Measurements from ENCODE around the gene FADS6. TPM values are rescaled to one million over a fixed set of nuclear protein-coding genes. Genes with fewer than 3 reads are reported as not detected.

FADS6 gene
- total and polyA plus RNA-seq, 2 experiments from 2014 or later, result 0.42 to 0.73 TPM

DNA sequence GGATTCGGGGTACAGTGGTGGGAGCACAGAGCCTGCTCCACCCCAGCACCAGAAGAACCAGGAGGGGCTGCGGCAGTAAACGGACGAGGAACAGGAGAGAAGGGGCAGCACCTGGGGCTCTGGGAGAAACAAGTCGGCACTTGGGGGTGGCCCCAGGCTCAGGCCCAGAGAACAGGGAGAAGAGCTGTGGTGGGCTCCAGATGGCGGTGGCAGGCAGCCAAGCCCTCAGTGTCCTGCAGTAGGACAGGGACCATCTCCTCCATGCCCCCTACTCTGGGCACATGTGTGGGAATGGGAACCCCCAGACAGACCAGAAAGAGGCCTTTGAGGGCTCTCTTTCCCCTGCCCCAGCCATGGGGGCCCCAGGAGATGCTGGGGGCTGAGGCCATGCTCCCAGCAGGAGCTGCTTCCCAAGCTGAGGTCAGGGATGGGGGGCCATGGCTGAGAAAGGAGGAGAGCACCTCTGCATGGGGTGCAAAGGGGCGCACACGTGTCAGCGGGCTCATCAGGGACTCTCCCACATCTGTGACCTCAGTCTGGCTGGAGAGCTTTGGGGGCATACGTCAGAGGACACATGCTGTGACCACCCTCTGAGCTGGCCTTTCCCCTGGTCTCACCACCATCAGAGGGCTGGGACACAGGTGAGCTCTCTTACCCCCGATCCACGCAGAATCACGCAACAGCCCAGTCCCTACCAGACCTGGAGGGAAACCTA lies 22.9 kb upstream of the FADS6 start:
- H3K36me3 Mint-ChIP-seq (ENCODE audit: low read depth), result no peaks in the 10 kb centered on the region; the same call in 2 of the 3 replicates
- ATAC-seq (no peak), DNase-seq (ENCODE audit: low spot score) (no peak)
- Histone ChIP-seq H3K4me2 (no peak overlapping the region), H2AFZ (no peak overlapping the region), H3K4me3 (no peak overlapping the region), H3K4me1 (ENCODE audit: insufficient read depth) (no peaks in the 10 kb centered on the region), H3K27me3 (ENCODE audit: insufficient read depth) (peaks cover 8% of the 10 kb centered on the region; the same call in 1 of the 2 replicates), H3K79me2 (replicated peaks; ENCODE audit: insufficient read depth) (no peaks in the 10 kb centered on the region), H3F3A (replicated peaks; ENCODE audit: low read depth) (no peaks in the 10 kb centered on the region), H3K9me2 (ENCODE audit: insufficient read depth) (no peaks in the 10 kb centered on the region), H3K36me3 (ENCODE audit: insufficient read depth) (no peaks in the 10 kb centered on the region; the same call in 1 of the 2 replicates), H4K20me1 (replicated peaks; ENCODE audit: insufficient read depth) (no peaks in the 10 kb centered on the region), H3K27ac (ENCODE audit: low read depth) (no peak overlapping the region)
- no peak overlapping the region for H3K4me3 Mint-ChIP-seq
- H3K27ac Mint-ChIP-seq, result no peak overlapping the region
- no peak for TF ChIP-seq CREB1 (CRISPR knock-in tag; IDR thresholded peaks at IDR 0.05; ENCODE audit: low read depth)
- no peak for TF ChIP-seq EZH2 (IDR thresholded peaks at IDR 0.05; ENCODE audit: low read depth, unreplicated experiment)
- TF ChIP-seq STAT1 (IDR thresholded peaks at IDR 0.05; ENCODE audit: unreplicated experiment), result no peak
- TF ChIP-seq JUNB (IDR thresholded peaks at IDR 0.05; ENCODE audit: unreplicated experiment), result no peak
- TF ChIP-seq, protein P1, sequence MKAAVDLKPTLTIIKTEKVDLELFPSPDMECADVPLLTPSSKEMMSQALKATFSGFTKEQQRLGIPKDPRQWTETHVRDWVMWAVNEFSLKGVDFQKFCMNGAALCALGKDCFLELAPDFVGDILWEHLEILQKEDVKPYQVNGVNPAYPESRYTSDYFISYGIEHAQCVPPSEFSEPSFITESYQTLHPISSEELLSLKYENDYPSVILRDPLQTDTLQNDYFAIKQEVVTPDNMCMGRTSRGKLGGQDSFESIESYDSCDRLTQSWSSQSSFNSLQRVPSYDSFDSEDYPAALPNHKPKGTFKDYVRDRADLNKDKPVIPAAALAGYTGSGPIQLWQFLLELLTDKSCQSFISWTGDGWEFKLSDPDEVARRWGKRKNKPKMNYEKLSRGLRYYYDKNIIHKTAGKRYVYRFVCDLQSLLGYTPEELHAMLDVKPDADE (IDR thresholded peaks at IDR 0.05), result no peak
- TF ChIP-seq ZNF331 (CRISPR knock-in tag; IDR thresholded peaks at IDR 0.05; ENCODE audit: low read depth), result no peak
- TF ChIP-seq, protein P2, sequence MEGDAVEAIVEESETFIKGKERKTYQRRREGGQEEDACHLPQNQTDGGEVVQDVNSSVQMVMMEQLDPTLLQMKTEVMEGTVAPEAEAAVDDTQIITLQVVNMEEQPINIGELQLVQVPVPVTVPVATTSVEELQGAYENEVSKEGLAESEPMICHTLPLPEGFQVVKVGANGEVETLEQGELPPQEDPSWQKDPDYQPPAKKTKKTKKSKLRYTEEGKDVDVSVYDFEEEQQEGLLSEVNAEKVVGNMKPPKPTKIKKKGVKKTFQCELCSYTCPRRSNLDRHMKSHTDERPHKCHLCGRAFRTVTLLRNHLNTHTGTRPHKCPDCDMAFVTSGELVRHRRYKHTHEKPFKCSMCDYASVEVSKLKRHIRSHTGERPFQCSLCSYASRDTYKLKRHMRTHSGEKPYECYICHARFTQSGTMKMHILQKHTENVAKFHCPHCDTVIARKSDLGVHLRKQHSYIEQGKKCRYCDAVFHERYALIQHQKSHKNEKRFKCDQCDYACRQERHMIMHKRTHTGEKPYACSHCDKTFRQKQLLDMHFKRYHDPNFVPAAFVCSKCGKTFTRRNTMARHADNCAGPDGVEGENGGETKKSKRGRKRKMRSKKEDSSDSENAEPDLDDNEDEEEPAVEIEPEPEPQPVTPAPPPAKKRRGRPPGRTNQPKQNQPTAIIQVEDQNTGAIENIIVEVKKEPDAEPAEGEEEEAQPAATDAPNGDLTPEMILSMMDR (conservative IDR thresholded peaks at IDR 0.05; ENCODE audit: low read depth in 2 of 2), result no peak
- TF ChIP-seq, protein P3, sequence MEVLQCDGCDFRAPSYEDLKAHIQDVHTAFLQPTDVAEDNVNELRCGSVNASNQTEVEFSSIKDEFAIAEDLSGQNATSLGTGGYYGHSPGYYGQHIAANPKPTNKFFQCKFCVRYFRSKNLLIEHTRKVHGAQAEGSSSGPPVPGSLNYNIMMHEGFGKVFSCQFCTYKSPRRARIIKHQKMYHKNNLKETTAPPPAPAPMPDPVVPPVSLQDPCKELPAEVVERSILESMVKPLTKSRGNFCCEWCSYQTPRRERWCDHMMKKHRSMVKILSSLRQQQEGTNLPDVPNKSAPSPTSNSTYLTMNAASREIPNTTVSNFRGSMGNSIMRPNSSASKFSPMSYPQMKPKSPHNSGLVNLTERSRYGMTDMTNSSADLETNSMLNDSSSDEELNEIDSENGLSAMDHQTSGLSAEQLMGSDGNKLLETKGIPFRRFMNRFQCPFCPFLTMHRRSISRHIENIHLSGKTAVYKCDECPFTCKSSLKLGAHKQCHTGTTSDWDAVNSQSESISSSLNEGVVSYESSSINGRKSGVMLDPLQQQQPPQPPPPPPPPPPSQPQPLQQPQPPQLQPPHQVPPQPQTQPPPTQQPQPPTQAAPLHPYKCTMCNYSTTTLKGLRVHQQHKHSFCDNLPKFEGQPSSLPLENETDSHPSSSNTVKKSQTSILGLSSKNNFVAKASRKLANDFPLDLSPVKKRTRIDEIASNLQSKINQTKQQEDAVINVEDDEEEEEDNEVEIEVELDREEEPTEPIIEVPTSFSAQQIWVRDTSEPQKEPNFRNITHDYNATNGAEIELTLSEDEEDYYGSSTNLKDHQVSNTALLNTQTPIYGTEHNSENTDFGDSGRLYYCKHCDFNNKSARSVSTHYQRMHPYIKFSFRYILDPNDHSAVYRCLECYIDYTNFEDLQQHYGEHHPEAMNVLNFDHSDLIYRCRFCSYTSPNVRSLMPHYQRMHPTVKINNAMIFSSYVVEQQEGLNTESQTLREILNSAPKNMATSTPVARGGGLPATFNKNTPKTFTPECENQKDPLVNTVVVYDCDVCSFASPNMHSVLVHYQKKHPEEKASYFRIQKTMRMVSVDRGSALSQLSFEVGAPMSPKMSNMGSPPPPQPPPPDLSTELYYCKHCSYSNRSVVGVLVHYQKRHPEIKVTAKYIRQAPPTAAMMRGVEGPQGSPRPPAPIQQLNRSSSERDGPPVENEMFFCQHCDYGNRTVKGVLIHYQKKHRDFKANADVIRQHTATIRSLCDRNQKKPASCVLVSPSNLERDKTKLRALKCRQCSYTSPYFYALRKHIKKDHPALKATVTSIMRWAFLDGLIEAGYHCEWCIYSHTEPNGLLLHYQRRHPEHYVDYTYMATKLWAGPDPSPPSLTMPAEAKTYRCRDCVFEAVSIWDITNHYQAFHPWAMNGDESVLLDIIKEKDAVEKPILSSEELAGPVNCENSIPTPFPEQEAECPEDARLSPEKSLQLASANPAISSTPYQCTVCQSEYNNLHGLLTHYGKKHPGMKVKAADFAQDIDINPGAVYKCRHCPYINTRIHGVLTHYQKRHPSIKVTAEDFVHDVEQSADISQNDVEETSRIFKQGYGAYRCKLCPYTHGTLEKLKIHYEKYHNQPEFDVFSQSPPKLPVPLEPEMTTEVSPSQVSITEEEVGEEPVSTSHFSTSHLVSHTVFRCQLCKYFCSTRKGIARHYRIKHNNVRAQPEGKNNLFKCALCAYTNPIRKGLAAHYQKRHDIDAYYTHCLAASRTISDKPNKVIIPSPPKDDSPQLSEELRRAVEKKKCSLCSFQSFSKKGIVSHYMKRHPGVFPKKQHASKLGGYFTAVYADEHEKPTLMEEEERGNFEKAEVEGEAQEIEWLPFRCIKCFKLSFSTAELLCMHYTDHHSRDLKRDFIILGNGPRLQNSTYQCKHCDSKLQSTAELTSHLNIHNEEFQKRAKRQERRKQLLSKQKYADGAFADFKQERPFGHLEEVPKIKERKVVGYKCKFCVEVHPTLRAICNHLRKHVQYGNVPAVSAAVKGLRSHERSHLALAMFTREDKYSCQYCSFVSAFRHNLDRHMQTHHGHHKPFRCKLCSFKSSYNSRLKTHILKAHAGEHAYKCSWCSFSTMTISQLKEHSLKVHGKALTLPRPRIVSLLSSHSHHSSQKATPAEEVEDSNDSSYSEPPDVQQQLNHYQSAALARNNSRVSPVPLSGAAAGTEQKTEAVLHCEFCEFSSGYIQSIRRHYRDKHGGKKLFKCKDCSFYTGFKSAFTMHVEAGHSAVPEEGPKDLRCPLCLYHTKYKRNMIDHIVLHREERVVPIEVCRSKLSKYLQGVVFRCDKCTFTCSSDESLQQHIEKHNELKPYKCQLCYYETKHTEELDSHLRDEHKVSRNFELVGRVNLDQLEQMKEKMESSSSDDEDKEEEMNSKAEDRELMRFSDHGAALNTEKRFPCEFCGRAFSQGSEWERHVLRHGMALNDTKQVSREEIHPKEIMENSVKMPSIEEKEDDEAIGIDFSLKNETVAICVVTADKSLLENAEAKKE (CRISPR knock-in tag; IDR thresholded peaks at IDR 0.05), result no peak
- TF ChIP-seq ZNF114 (CRISPR knock-in tag; IDR thresholded peaks at IDR 0.05), result no peak
- no peak for TF ChIP-seq EZH2phosphoT487 (IDR thresholded peaks at IDR 0.05; ENCODE audit: unreplicated experiment)
- TF ChIP-seq, protein P4, sequence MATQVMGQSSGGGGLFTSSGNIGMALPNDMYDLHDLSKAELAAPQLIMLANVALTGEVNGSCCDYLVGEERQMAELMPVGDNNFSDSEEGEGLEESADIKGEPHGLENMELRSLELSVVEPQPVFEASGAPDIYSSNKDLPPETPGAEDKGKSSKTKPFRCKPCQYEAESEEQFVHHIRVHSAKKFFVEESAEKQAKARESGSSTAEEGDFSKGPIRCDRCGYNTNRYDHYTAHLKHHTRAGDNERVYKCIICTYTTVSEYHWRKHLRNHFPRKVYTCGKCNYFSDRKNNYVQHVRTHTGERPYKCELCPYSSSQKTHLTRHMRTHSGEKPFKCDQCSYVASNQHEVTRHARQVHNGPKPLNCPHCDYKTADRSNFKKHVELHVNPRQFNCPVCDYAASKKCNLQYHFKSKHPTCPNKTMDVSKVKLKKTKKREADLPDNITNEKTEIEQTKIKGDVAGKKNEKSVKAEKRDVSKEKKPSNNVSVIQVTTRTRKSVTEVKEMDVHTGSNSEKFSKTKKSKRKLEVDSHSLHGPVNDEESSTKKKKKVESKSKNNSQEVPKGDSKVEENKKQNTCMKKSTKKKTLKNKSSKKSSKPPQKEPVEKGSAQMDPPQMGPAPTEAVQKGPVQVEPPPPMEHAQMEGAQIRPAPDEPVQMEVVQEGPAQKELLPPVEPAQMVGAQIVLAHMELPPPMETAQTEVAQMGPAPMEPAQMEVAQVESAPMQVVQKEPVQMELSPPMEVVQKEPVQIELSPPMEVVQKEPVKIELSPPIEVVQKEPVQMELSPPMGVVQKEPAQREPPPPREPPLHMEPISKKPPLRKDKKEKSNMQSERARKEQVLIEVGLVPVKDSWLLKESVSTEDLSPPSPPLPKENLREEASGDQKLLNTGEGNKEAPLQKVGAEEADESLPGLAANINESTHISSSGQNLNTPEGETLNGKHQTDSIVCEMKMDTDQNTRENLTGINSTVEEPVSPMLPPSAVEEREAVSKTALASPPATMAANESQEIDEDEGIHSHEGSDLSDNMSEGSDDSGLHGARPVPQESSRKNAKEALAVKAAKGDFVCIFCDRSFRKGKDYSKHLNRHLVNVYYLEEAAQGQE (IDR thresholded peaks at IDR 0.05; ENCODE audit: unreplicated experiment), result no peak
- TF ChIP-seq POLR2AphosphoS5 (IDR thresholded peaks at IDR 0.05; ENCODE audit: low read depth), result no peak
- no peak for TF ChIP-seq NANOG (IDR thresholded peaks at IDR 0.05; ENCODE audit: borderline replicate concordance)
- H3K27me3 Mint-ChIP-seq (ENCODE audit: insufficient read depth, low read depth, poor library complexity), result peaks cover 7% of the 10 kb centered on the region
- H3K9me3 Mint-ChIP-seq, result no peaks in the 10 kb centered on the region; the same call in 2 of the 3 replicates
- peaks cover 8% of the 10 kb centered on the region for H3K4me1 Mint-ChIP-seq

Measured in GM23338 (cell line).